ENCODE data around the gene GRAMD4. TPM values are rescaled to one million over a fixed set of nuclear protein-coding genes. Genes with fewer than 3 reads are reported as not detected.

Gene GRAMD4
- total and polyA plus RNA-seq, 12 donors = 29.3 to 143 (median 63.9) TPM

GRCh38 chr22:46636221-46637002 is 16.2 kb downstream of the GRAMD4 start:
- H3K4me3 ChIP-seq = no peak overlapping the region
- H3K27ac ChIP-seq = peak overlapping the region in 8 of 10 donors; percentile 2 to 74 (median 44)
- no peak for TF ChIP-seq CTCF (IDR thresholded peaks at IDR 0.05)
- no peaks in the 10 kb centered on the region for H3K9me3 ChIP-seq
- DNase-seq = peak in 1 of 2 donors; percentile 17
- peaks cover 9 to 60% (median 46%) of the 10 kb centered on the region in 9 donors for H3K4me1 ChIP-seq
- WGBS, 2 donors = 80% methylated on average over 29 of the region's 29 CpGs
- peak in 4 of 8 donors; percentile 12 to 20 (median 18) for ATAC-seq
- H3K27me3 ChIP-seq = no peaks in the 10 kb centered on the region
- intact Hi-C loops (cut with DNase I) = no loop called here
- peaks cover 0 to 17% (median 0%) of the 10 kb centered on the region in 9 donors for H3K36me3 ChIP-seq

GRCh38 chr22:46637711-46638600 is 17.8 kb downstream of the GRAMD4 start:
- Histone ChIP-seq H3K9me3 (no peaks in the 10 kb centered on the region), H3K27me3 (no peaks in the 10 kb centered on the region), H3K36me3 (peaks cover 0 to 17% (median 0%) of the 10 kb centered on the region in 9 donors), H3K4me1 (peaks cover 18 to 69% (median 57%) of the 10 kb centered on the region in 9 donors), H3K27ac (peak overlapping the region in 3 of 10 donors; percentile 10 to 33 (median 21)), H3K4me3 (no peak overlapping the region)
- intact Hi-C loops (cut with DNase I) = no loop called here
- ATAC-seq (no peak), DNase-seq (peak in 1 of 2 donors; percentile 10)
- TF ChIP-seq CTCF (IDR thresholded peaks at IDR 0.05) = no peak
- 81 to 88% methylated on average over 21 of the region's 21 CpGs for WGBS, 2 donors

- DNase-seq (peak in 1 of 2 donors; percentile 17), ATAC-seq (peak in 6 of 8 donors; percentile 5 to 48 (median 24))
- Histone ChIP-seq H3K27ac (peak overlapping the region in 3 of 10 donors; percentile 10 to 33 (median 21)), H3K9me3 (no peaks in the 10 kb centered on the region), H3K36me3 (peaks cover 0 to 14% (median 0%) of the 10 kb centered on the region in 9 donors), H3K27me3 (no peaks in the 10 kb centered on the region), H3K4me3 (no peak overlapping the region), H3K4me1 (peaks cover 18 to 66% (median 54%) of the 10 kb centered on the region in 9 donors)
- no peak for TF ChIP-seq CTCF (IDR thresholded peaks at IDR 0.05)
- intact Hi-C loops (cut with DNase I) = no loop called here
- 56 to 58% methylated on average over 18 of the region's 18 CpGs for WGBS, 2 donors
Observed at GRCh38 chr22:46638601-46639431, 18.6 kb downstream of the GRAMD4 start.
